ENCODE measurements around the gene ALDOC. TPM values are rescaled to one million over a fixed set of nuclear protein-coding genes. Genes with fewer than 3 reads are reported as not detected.

Gene ALDOC
- total RNA-seq, 1 donor from 2014 or later: 73.4 TPM

GRCh38 chr17:28598799-28599310 lies 22.2 kb upstream of the ALDOC start, which contains the start of gene SPAG5:
TSS of gene SPAG5 (minus strand) at chr17:28599025. CDS start at chr17:28598946, 79 bp downstream.
- Mint-ChIP-seq H3K9me3 (no peaks in the 10 kb centered on the region), H3K4me3 (peak within 1 kb of the TSS; percentile 87), H3K36me3 (ENCODE audit: low read depth) (peaks cover 6% of the 10 kb centered on the region), H3K27ac (peak within 1 kb of the TSS; percentile 96), H3K4me1 (peaks cover 24% of the 10 kb centered on the region), H3K27me3 (no peaks in the 10 kb centered on the region)
- peak; percentile 89 for ATAC-seq (ENCODE audit: low read depth)
- ChIA-PET CTCF (interaction anchor here (0.7 to 2.0 kb wide), 6 partner anchors 14 to 59 kb away, joined by 3 to 9 read pairs (median 4); partner anchors contain the start of genes PIGS and RSKR), POLR2A (interaction anchor here (0.6 to 4.9 kb wide), 22 partner anchors 8 to 353 kb away, joined by 3 to 80 read pairs (median 6); partner anchors contain the start of genes ALDOC, BLTP2, PHF12 and PIGS)
- DNase-seq: peak; percentile 94
- intact Hi-C loops (cut with micrococcal nuclease): loop anchor here (1.0 to 5.0 kb wide), 8 partner anchors 22 to 693 kb away; partner anchors contain the start of genes BLTP2, NUFIP2, PHF12 and PIGS
- no peak for TF ChIP-seq CTCF (IDR thresholded peaks at IDR 0.05)

GRCh38 chr17:28598389-28598788 lies 21.7 kb upstream of the ALDOC start:
- DNase-seq (no peak), ATAC-seq (ENCODE audit: low read depth) (no peak)
- Mint-ChIP-seq H3K36me3 (ENCODE audit: low read depth) (peaks cover 6% of the 10 kb centered on the region), H3K27ac (peak overlapping the region; percentile 96), H3K9me3 (no peaks in the 10 kb centered on the region), H3K4me3 (peak overlapping the region; percentile 87), H3K4me1 (peaks cover 24% of the 10 kb centered on the region), H3K27me3 (no peaks in the 10 kb centered on the region)
- intact Hi-C loops (cut with micrococcal nuclease): loop anchor here (5.0 kb wide), 2 partner anchors 354 to 694 kb away; partner anchors contain the start of genes NUFIP2 and PHF12
- POLR2A ChIA-PET: interaction anchor here (1.2 to 4.9 kb wide), 10 partner anchors 19 to 351 kb away, joined by 5 to 80 read pairs (median 8); partner anchors contain the start of genes ALDOC, PIGS and UNC119
- CTCF ChIA-PET: interaction anchor here (1.1 to 2.0 kb wide), 3 partner anchors 12 to 27 kb away, joined by 3 to 9 read pairs (median 7); partner anchors contain the start of genes PIGS and RSKR
- TF ChIP-seq CTCF (IDR thresholded peaks at IDR 0.05): no peak

GRCh38 chr17:28597606-28598383 lies 21.1 kb upstream of the ALDOC start:
- Mint-ChIP-seq H3K27ac (peak overlapping the region; percentile 96), H3K9me3 (no peaks in the 10 kb centered on the region), H3K4me1 (peaks cover 24% of the 10 kb centered on the region), H3K27me3 (no peaks in the 10 kb centered on the region), H3K36me3 (ENCODE audit: low read depth) (peaks cover 10% of the 10 kb centered on the region), H3K4me3 (peak overlapping the region; percentile 87)
- CTCF ChIA-PET: interaction anchor here (0.8 to 1.1 kb wide), 2 partner anchors 13 to 48 kb away, joined by 3 read pairs; no protein-coding TSS in a partner anchor
- ATAC-seq (ENCODE audit: low read depth) (no peak), DNase-seq (no peak)
- POLR2A ChIA-PET: interaction anchor here (1.2 to 4.9 kb wide), 4 partner anchors 19 to 49 kb away, joined by 6 to 80 read pairs (median 30); partner anchors contain the start of genes ALDOC and PIGS
- no peak for TF ChIP-seq CTCF (IDR thresholded peaks at IDR 0.05)
- intact Hi-C loops (cut with micrococcal nuclease): loop anchor here (5.0 kb wide), 2 partner anchors 355 to 695 kb away; partner anchors contain the start of genes NUFIP2 and PHF12

GRCh38 chr17:28592260-28592659 lies 15.6 kb upstream of the ALDOC start:
- Mint-ChIP-seq H3K4me3 (no peak overlapping the region), H3K9me3 (no peaks in the 10 kb centered on the region), H3K4me1 (peaks cover under 1% of the 10 kb centered on the region), H3K27ac (no peak overlapping the region), H3K27me3 (no peaks in the 10 kb centered on the region), H3K36me3 (ENCODE audit: low read depth) (peaks cover 11% of the 10 kb centered on the region)
- CTCF ChIA-PET: interaction anchor here (0.8 kb wide), 1 partner anchor 21 kb away, joined by 3 read pairs; the partner anchor contains the start of gene PIGS
- no peak for TF ChIP-seq CTCF (IDR thresholded peaks at IDR 0.05)
- intact Hi-C loops (cut with micrococcal nuclease): no loop called here
- ATAC-seq (ENCODE audit: low read depth) (no peak), DNase-seq (no peak)
- POLR2A ChIA-PET: interaction anchor here (0.9 kb wide), 1 partner anchor 43 kb away, joined by 3 read pairs; no protein-coding TSS in a partner anchor

Data from activated B cell treated with CpG ODN at 0.5 μM for 24 hours (primary cell).